Measurements from ENCODE around the gene C2CD4A.
"Not testable (repeated sequence)": the region's sequence is repeated elsewhere in the genome, so short reads cannot be mapped to it uniquely, and the experiment has no call there.

Gene C2CD4A

GRCh38 chr15:62066663-62067447 is at the start of gene C2CD4A:
Gene C2CD4A (plus strand): TSS chr15:62066977. CDS start chr15:62067614, 637 bp downstream.
- H3K4me3 ChIP-seq (ENCODE audit: low read depth, low read length): no peak within 1 kb of the TSS

- no peak overlapping the region for H3K4me3 ChIP-seq (ENCODE audit: low read depth, low read length)
Measured at GRCh38 chr15:62020576-62021160, 46.1 kb upstream of the C2CD4A start.

- no peak overlapping the region for H3K4me3 ChIP-seq (ENCODE audit: low read depth, low read length)
Measured at GRCh38 chr15:62021991-62022600, 44.7 kb upstream of the C2CD4A start.

- no peak overlapping the region for H3K4me3 ChIP-seq (ENCODE audit: low read depth, low read length)
Measured at GRCh38 chr15:62026487-62027262, 40.1 kb upstream of the C2CD4A start.

GRCh38 chr15:62027263-62027565 is 39.6 kb upstream of the C2CD4A start:
- H3K4me3 ChIP-seq (ENCODE audit: low read depth, low read length): no peak overlapping the region

- H3K4me3 ChIP-seq (ENCODE audit: low read depth, low read length): no peak overlapping the region
Measured at GRCh38 chr15:62027916-62028315, 38.9 kb upstream of the C2CD4A start.

- H3K4me3 ChIP-seq (ENCODE audit: low read depth, low read length): no peak overlapping the region
Measured at GRCh38 chr15:62035256-62035924, 31.4 kb upstream of the C2CD4A start.

- H3K4me3 ChIP-seq (ENCODE audit: low read depth, low read length): no peak overlapping the region
Measured at GRCh38 chr15:62046078-62046743, 20.6 kb upstream of the C2CD4A start.

GRCh38 chr15:62047282-62047827 is 19.4 kb upstream of the C2CD4A start:
- H3K4me3 ChIP-seq (ENCODE audit: low read depth, low read length): no peak overlapping the region

- H3K4me3 ChIP-seq (ENCODE audit: low read depth, low read length): not testable (repeated sequence)
Measured at GRCh38 chr15:62048254-62048653, 18.5 kb upstream of the C2CD4A start.

GRCh38 chr15:62050115-62050514 is 16.7 kb upstream of the C2CD4A start:
- H3K4me3 ChIP-seq (ENCODE audit: low read depth, low read length): no peak overlapping the region

- no peak overlapping the region for H3K4me3 ChIP-seq (ENCODE audit: low read depth, low read length)
Measured at GRCh38 chr15:62051166-62051565, 15.6 kb upstream of the C2CD4A start.

GRCh38 chr15:62052713-62053112 is 14.1 kb upstream of the C2CD4A start:
- no peak overlapping the region for H3K4me3 ChIP-seq (ENCODE audit: low read depth, low read length)

GRCh38 chr15:62053439-62054085 is 13.2 kb upstream of the C2CD4A start:
- no peak overlapping the region for H3K4me3 ChIP-seq (ENCODE audit: low read depth, low read length)

- no peak overlapping the region for H3K4me3 ChIP-seq (ENCODE audit: low read depth, low read length)
Measured at GRCh38 chr15:62054979-62055378, 11.8 kb upstream of the C2CD4A start.

- H3K4me3 ChIP-seq (ENCODE audit: low read depth, low read length): no peak overlapping the region
Measured at GRCh38 chr15:62057341-62057980, 9.3 kb upstream of the C2CD4A start.

- no peak overlapping the region for H3K4me3 ChIP-seq (ENCODE audit: low read depth, low read length)
Measured at GRCh38 chr15:62058327-62059028, 8.3 kb upstream of the C2CD4A start.

GRCh38 chr15:62059108-62059815 is 7.5 kb upstream of the C2CD4A start:
- peak overlapping the region; percentile 77 for H3K4me3 ChIP-seq (ENCODE audit: low read depth, low read length)

Data from iPS-11a (cell line).